ENCODE data around the gene ISCU. TPM values are rescaled to one million over a fixed set of nuclear protein-coding genes. Genes with fewer than 3 reads are reported as not detected.
"Not testable (repeated sequence)": the region's sequence is repeated elsewhere in the genome, so short reads cannot be mapped to it uniquely, and the experiment has no call there.

ISCU gene
- total RNA-seq, 1 donor from 2014 or later, result 74.7 TPM

DNA sequence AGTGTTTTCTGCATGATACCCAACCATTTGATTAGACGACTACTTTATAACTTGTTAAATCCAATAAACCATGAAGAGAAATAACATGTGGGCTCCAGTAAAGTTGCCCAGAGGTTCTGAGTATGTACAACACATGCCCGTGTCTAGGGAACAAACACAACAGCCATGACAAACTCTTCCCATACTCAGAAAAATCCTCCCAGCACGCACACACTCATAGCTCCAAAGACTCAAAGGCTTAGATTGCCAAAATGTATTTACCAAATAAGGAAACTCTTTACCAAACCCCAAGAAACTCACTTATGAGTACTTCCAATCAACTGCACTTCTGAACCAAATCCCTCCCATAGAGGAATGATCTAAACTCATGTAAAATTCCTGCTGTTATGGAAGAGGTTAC is 18.7 kb upstream of the ISCU start:
- DNase-seq, result peak; percentile 69

DNA sequence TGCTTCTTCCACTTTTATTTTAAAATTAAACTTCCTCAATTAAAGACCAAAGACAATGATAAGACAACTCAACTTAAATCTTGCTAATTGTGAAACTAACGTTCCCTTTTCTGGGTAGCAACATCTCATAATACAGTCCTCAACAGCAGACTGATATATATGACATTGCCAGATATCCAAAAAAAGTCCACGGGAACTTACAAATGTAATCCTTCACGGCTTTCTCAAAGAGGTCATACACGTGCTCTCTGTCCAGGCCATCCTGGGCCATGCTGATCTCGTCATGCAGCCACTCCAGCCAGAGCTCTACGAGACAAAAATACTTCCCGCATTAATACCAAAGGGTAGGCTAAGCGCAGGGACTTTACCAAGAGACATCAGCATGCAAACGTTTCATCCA is 14.7 kb upstream of the ISCU start:
- no peak for DNase-seq

DNA sequence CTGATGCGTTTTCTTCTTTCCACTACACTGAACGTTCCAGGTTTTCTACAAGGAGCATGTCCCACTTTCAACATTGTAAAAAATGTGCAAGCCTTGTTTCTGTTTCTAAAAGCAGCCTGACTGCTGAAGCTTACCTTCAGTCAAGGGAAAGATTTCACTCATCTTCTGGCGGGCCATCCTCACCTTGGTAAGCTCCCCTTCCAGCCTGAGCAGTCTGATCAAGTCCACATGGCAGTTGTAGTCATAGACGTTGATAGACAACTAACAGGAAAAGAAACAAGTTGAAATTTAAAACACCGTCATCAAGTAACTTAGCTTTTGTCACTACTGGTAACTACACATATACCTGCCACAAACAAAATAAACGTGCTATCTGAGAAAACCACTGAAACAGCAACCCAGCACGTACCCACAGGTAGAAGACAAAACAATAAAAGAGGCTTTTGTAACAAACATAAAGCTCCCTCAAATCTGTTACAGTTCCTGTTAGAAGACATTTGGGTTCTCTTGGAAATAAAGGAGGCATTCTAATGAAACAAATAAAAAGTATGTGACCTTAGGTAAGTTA is 13.4 kb upstream of the ISCU start:
- DNase-seq, result no peak

DNA sequence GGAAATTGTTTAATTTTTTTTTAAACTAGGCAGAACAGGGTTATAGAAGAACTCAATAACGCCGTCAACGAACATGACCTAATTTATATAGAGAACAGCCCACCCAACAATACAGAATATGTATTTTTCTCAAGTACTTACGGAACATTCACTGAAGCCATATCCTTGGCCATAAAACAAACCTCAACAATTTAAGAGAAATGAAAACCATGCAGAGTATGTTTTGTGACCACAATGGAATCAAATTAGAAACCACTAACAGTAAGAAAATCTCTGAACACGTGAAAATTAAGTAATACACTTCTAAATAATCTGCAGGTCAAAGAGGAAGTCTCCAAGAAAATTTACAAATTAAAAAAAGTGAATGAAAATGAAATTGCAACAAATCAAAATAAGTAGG is 10.9 kb upstream of the ISCU start:
- DNase-seq, result no peak

DNA sequence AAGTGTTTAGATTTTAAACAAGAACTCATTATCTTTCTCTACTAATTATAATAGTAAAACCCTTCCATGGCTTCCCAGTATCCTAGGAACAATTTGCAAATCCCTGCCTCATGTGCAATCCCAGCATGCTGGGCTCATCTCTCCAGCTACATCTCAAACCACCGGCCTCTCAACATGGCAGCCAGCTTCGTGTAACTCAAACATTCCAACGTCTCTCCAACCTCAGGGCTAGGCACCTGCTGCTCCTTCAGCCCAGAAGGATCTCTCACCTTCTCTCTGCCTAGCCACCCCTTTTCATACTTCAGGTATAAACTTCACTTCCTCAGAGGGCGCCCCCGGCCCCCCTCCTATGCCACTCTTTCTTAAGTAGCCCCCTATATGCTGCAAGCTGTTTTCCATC is 8.6 kb upstream of the ISCU start:
- no peak for DNase-seq

DNA sequence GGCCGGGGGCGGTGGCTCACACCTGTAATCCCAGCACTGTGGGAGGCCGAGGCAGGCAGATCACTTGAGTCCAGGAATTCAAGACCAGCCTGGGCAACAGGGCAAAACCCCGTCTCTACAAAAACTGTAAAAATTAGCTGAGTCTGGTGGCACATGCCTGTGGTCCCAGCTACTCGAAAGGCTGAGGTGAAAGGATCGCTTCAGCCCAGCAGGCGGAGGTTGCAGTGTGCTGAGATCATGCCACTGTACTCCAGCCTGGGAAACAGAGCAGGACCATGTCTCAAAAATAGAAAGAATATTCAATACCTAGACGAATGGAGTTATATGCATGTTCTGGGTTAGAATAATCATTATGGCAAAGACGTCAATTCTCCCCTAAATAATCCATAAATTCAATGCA is 7.0 kb upstream of the ISCU start:
- DNase-seq, result not testable (repeated sequence)

DNA sequence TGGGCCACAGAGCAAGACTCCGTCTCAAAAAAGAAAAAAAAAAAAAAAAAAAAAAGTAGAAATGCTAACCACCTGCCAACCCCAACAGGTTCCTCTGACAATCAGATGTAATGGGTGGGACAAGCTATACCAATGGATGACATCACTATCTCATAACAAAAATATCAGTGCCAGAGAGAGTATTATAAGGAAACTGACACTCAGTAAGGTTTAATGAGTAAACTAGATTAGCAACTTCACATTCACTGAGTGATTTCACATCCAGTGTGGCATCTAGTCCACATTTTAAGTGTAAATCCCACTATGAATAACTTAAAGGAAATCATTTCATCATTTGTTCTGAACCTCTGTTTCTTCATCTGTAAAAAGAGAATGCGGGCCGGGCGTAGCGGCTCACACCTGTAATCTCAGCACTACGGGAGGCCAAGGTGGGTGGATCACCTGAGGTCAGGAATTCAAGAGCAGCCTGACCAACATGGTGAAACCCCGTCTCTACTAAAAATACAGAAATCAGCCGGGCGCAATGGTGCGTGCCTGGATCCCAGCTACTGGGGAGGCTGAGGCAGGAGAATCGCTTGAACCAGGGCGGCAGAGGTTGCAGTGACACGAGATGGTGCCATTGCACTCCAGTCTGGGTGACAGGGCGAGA is 3.3 kb upstream of the ISCU start:
- DNase-seq, result no peak

DNA sequence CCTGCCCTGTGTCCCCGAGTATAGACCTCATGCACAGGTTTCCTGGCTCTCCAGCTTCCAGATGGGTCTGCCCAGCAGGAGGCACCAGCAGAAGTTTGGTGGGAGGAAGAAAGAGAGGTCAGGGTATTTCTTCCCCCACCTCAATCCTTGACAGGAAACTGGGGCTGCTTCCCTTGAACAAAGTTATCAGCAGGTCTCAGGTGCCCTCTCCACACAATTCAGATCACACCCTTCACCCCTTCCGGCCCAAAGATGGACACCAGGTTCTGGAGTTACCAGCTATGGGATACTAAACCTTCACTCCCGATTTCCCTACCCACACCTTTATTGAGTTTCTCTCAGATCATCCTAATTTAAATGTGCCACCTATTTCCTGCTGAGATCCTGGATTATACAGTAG is 2.6 kb upstream of the ISCU start:
- DNase-seq, result no peak

DNA sequence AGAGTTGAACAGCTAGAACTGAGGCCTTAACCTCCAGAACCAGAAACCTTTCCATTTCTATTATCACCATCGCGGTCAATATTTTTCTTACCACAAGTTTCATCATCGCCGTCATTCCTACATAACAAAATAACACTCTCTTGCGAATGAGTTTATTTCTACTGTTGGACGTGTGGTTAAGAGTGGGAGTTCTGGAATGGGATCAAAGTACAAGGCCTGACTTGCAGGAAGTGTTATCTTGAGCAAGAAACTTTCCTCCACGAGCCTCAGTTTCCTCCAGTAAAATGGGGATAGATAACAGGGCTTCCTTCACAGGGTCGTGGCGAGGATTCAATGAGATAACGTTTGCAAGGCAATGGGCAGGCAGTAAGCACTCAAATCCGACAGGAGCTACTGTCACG is 2.1 kb upstream of the ISCU start:
- no peak for DNase-seq

DNA sequence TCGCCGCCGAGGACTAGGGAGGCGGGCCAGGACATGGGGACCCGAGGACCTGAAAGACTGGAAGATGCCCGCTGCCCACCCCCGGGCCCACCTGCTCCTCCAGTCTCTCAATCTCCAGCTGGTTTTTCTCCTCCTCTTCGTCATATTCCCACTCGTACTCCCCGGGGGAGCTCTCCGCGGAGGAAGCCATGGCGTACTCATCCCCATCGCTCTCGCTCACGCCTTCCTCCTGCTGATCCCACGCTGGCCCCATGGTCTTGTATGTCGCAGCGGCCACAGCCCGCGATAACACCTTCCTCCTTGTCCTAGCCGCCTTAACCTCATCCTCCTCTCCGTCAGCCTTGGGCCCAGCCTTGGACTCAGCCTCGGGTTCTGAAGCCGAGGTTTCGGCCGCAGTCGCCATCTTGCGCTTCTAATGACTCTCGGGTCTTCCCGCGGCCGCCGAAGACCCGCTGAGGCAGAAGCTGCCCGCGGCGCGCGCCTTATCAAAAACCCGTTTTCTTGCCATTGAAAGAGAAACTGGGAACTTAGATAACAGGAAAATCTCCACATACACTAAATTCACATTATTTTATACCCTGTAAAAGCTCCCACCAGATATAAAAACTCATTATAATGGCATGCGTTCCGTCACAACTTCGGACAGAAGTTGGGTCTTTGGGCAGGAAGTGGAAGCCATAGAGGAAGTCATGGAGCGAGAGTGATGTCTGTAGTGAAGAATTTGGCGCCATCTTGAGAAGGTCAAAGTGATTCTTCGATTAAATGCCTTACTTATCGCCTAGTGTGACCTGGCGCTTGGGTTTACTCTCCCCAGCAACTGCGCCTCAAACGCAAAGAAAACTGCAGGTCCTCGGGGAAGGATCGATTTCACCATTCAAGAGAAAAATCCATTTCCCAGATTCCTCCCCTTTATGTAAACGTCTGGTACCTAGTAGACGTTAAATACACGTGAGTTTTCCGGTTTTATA is 1.4 kb upstream of the ISCU start, which contains the start of gene SART3:
Gene SART3, minus strand, starts transcription at position 422 of the 968 bp plus-strand sequence. Its CDS starts 19 bp downstream, at position 403.
- DNase-seq, result peak; percentile 97

DNA sequence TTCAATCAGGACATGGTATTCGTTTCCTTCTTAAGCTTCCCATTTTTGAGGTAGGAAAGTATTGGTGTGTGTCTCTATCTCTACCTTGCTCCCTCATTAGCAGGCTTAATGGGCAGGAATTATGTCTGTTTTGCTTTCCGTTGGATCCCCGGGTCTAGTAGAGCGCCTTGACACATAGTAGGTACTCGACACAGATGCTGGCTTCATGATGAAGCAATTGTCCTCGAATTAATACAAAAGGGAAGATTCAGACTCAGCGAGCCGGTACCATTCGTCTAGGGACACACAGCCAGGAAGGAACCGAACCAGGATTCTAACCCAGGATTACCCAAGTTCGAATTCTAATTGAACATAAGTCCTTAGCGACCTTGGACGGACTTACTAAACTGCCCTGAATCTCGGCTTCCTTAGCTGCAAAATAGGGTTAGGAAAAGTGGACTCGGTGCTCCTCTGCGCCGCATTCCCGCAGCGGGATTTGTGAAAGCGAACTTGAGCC is 496 bp upstream of the ISCU start:
- DNase-seq, result peak; percentile 80

DNA sequence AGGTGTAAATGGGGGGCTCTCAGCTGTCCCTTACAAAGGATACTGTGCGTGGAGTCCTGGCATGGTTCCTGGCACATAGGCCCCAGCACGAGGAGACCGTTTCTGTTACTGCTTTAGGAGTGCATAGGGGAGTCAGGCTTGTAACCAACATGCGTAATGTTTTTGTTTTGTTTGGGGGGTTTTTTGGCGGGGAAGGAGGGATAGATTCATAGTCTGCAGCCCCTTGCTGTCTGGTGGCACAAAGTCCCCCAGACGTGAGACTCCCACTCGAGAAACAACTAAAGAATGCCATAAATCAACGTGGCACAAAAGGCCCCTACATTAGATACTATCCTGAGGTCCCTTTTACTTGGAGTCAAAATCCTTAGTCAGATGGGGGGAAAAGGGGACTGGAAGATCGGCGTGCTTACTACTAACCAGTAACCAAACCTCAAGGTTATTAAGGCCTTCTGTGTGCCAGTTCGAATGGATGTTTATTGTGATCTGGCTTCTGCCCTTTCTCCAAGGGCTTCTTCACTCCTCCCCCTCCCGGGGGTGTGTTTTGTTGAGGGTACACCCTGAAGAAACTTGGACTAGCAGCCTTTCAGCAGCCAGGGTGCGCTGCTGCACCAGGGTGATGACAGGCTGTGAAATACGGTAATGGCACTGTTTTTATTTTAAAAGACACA is 874 bp downstream of the ISCU start:
- peak; percentile 79 for DNase-seq

DNA sequence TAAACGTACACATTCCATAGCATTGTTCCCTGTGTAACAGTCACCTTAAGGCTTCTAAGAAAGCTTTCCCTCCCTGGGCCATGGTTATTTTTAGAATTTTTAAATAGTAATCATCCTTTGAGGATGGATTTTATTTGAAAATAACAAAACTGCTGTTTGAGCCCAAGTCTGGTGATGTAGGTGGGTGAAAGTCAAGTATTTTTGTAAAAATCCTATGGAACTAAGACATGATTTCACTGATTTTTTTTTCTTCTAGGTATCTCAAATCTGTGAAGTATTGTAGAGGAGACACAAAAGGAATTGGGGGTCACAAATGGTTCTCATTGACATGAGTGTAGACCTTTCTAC is 1.4 kb downstream of the ISCU start:
- DNase-seq, result no peak

DNA sequence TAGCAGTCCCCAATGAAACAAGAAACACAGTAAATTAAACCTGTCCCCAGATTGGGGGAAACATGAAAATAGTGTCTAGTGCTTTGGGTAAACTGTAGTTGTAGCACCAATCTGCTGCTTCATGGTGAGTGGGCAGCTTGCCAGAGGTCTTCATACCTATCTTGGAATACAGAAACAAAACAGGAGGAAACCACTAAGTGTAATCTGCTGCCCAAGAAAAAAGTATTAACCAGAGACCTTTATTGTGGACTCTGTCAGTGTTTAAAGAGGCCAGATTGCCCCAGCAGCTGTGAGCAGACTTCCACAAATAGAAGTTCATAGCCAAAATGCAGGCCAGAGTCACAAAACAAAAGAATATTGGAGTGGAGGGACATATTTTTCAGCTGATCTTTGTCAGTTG is 2.3 kb downstream of the ISCU start:
- DNase-seq, result no peak

DNA sequence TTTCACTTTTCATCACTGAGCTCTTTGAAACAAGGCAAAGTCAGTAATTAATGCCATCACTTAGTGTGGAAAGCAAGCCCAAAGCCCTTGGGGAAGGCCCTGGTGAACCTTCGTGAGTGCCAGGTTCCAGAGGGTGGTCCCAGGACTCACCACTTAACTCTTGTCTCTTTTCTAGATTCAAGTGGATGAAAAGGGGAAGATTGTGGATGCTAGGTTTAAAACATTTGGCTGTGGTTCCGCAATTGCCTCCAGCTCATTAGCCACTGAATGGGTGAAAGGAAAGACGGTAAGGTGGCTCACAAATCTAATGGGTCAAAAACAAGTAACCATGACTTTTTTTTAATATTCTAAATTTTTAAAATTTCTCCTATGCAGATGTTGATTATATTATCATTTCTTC is 2.8 kb downstream of the ISCU start:
- no peak for DNase-seq

DNA sequence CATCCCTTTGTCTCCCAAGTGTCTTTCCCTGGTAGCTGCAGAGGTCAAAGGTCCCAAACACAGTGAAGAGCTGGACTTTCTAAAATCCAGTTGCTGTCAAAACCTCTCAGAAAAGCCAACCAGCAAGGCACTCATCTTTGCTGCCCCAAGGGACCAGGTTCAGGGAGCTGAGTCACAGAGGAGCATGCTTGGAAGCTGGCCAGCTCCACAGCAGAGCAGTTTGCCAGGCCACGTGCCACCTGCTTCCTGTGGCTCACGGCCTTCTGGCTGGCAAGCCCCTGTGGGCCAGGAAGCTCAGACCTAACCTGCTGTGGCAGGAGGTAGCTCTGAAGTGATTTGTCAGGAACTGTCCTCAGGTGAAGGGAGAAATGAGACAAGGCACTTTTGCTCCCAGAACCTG is 3.6 kb downstream of the ISCU start:
- DNase-seq, result no peak

DNA sequence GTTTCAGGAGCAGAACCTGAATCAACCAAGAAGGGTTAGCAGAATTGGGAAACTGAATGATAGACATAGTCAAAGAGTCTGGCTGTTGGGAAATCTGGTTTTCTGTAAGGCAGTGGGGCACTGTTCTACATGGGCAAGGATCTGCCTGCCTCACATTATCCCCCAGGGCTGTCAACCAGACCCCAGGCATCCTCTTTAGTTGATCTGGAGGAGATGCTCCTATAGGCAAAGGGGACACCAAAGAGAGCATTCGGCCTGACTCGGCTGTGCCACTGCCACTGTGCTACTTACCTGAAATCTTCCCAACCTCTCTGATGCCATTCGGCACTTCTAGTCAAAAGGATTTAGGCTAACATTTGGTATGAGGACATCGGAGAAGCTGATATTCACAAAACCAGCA is 4.1 kb downstream of the ISCU start:
- DNase-seq, result no peak

DNA sequence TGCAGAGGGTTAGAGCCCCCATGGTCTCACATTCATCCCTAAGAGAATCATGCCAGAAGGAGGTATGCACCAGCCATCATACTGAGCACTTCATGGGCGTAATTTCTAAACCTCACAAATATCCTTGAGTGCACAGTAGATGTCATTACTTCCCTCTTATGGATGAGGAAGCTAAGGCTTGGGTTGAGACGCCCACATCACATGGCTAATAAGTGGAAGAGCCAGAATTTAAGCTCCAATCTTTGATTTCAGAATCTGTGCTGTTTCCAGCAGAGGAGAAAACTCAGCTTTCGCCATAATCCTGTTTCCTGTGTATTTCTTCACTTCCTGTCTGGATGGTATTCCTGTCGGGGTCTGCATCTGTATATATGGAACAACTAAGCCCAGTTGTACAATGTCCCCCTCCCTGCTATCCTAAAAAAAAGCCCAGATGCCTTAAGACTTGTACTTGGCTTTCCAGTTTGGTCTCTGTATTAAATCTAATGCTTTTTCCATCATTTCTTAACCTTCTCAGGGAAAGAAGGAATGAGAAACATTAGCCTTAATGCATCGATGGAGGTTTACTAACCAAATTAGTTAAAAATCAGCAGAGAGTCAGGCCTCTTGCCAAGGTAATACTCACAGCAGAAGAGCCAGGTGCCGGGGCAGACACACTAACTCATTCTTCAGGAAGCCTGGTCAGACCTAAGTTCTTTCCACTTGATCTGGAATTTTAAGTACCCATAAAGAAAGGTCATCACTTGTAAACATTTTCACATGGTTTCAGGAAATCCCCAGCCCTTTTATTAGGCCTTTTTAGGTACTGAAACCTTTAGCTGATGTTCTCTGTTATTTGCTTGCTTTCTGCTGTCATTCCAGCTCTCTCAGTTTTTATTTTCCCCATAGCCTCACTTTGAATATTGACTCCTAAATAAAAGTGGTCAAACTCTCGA is 5.3 kb downstream of the ISCU start:
- no peak for DNase-seq

DNA sequence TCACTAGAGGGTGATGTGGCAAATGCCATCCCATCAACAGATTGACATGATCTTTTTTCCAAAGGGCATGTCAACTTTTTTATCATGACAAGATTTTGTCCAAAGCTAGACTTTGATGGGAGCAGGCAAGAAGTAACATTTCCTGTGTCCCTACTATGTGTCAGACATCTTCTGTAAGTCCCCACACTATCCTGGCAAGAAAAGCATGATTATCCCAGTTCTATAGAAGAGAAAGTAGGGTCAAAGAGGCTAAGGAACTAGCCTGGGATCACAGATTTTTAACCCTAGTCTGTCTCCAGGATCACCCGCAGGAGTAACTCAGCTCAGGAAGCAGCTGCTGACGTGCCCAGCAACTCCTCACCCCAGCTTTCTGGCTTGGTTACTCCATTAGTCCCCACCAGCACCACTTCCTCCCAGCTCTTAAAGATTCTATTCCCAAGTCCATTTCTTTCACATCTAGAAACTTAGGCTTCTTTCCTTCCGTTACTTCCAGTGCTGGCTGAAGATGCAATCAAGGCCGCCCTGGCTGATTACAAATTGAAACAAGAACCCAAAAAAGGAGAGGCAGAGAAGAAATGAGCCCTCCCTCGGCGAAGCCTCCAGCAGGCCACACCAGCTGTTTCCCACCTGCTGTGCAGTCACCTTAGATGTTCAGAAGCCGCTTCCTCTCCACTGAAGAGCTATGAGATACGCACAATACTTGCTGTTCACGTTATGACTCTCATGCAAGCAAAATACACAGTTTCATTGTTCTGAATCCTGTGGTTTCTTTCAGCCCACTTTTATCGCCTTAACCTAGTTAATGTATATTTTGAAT is 6.2 kb downstream of the ISCU start:
- no peak for DNase-seq

DNA sequence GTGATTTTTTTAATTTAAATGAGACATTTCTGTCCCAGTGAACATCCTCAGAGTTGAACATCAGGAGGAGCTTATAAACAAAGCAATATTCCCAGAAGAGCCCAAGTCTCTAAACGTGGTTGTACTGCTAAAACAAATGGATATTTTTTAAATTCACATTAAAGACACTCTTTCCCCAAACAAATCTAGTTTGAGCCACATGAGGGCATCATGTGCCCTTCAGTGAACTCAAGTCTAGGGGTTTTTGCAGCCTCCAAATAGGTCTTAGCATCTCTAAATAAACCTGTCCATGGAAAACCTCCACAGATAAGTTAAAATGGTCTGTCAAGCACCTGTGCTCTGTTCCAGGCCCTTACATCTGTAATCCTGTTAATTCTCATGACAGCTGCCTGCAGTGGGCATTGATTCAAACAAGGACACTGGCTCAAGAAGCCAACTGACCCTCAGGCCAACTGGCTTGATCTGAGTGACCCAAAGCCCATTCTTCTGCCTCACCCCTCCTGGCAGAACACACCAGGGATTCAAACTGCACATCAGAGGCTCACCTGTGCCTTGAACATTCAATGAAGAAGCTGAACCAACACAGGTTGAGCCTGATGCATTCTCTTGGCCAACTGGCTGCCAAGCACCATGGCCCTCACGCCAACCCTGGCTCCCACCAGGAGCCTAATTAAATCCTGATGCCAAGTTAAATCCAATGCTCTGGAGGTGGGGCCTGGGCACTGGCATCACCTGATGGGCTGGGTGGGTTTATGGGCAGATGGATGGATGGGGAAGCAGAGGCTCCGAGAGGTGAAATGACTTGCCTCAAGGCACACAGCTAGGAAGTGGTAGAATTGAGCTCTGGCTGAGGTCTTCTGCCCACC is 8.6 kb downstream of the ISCU start:
- peak; percentile 49 for DNase-seq
